ENCODE measurements around the gene SH3GLB2. TPM values are rescaled to one million over a fixed set of nuclear protein-coding genes. Genes with fewer than 3 reads are reported as not detected.

The SH3GLB2 gene
- total RNA-seq, 5 donors from 2014 or later (not counting 1 experiment from before 2014, with no cell fraction given): 85.8 to 140 (median 131) TPM

GRCh38 chr9:129023908-129024233 is 4.3 kb downstream of the SH3GLB2 start:
- peaks cover 2% of the 10 kb centered on the region for H3K36me3 Mint-ChIP-seq
- no peaks in the 10 kb centered on the region for H3K27me3 Mint-ChIP-seq
- WGBS (ENCODE audit: insufficient coverage): no CpG with 5 or more reads among the region's 4 CpGs
- no peak overlapping the region for H3K4me3 Mint-ChIP-seq
- Histone ChIP-seq H3K27ac (ENCODE audit: low read length) (no peak overlapping the region), H3K4me3 (ENCODE audit: control insufficient read depth in 1 of 2, extremely low read depth in 1 of 2, low read length in 1 of 2) (no peak overlapping the region), H3K4me1 (ENCODE audit: control insufficient read depth in 1 of 2, extremely low read depth in 1 of 2, insufficient read depth in 2 of 2, low read length in 2 of 2) (peaks cover 17 to 23% of the 10 kb centered on the region in 2 experiments), H3K9me3 (no peaks in the 10 kb centered on the region), H3K27me3 (replicated peaks in 1 of 2; ENCODE audit: control insufficient read depth in 2 of 2, extremely low read depth in 1 of 2, insufficient read depth in 2 of 2, low read length in 1 of 2) (no peaks in the 10 kb centered on the region), H3K36me3 (ENCODE audit: control insufficient read depth in 2 of 2, extremely low read depth in 1 of 2, insufficient read depth in 1 of 2, low read length in 1 of 2) (peaks cover 2 to 3% of the 10 kb centered on the region in 2 donors)
- ChIA-PET POLR2A (interaction anchor here in 1 of 2 donors (0.7 kb wide), 1 partner anchor 295 kb away, joined by 7 read pairs; no protein-coding TSS in a partner anchor), CTCF (interaction anchor here in 1 of 2 donors (0.6 kb wide), 1 partner anchor 667 kb away, joined by 5 read pairs; no protein-coding TSS in a partner anchor)
- peaks cover 29 to 40% (median 37%) of the 10 kb centered on the region in 3 donors for H3K4me1 Mint-ChIP-seq
- H3K27ac Mint-ChIP-seq: no peak overlapping the region
- DNase-seq: no peak
- ATAC-seq (replicated peaks in 1 of 4): no peak
- H3K9me3 Mint-ChIP-seq: no peaks in the 10 kb centered on the region

DNA sequence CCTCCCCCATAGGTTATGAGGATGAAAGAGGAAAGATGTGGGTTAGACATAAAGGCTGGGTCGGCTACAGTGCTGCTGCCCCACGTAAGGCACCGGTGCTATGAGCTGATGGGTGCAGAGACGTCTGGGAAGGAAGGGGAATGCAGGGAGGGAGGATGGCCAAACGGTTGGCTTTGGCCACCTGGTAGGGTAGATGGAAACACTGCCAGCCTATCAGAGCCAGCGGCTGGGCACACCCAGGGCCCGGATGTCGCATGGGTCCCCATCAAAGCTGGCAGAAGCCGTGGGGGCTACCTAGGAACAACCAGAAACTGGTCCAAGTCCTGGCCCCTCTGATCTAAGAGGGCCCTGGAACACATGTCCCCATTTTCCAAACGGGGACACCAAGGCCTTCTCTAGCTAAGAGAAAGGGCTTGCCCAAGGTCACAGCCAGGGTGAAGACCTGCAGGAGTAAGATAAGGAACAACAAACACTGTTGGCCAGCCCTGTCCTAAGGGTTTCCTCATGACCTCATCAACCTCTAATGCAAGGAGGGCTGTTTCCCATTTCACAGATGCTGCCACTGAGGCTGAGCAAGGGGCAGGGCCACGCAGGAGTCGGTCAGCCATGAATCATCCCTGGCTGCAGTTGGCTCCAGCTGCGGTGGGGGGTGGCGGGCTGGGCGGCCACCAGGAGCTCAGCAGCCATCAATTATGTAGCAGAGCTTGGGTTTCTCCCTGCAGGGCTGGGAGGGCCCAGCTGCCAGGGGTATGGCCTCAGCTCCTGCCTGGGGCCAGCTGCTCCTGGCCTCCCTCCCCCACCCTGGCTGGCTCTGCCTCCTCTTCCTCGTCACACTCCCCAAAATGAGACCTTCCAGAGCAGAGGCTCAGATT is 4.9 kb downstream of the SH3GLB2 start:
- H3K27me3 Mint-ChIP-seq: no peaks in the 10 kb centered on the region
- H3K4me1 ChIP-seq (ENCODE audit: control insufficient read depth in 1 of 2, extremely low read depth in 1 of 2, insufficient read depth in 2 of 2, low read length in 2 of 2): peaks cover 17 to 23% of the 10 kb centered on the region in 2 experiments
- peaks cover 29 to 40% (median 37%) of the 10 kb centered on the region in 3 donors for H3K4me1 Mint-ChIP-seq
- ChIA-PET CTCF (interaction anchor here in 1 of 2 donors (0.6 kb wide), 1 partner anchor 666 kb away, joined by 5 read pairs; no protein-coding TSS in a partner anchor), POLR2A (interaction anchor here in 1 of 2 donors (0.7 kb wide), 1 partner anchor 296 kb away, joined by 7 read pairs; no protein-coding TSS in a partner anchor)
- H3K9me3 ChIP-seq: no peaks in the 10 kb centered on the region
- H3K9me3 Mint-ChIP-seq: no peaks in the 10 kb centered on the region
- WGBS (ENCODE audit: insufficient coverage): 87% methylated on average over 15 of the region's 16 CpGs
- H3K27me3 ChIP-seq (replicated peaks in 1 of 2; ENCODE audit: control insufficient read depth in 2 of 2, extremely low read depth in 1 of 2, insufficient read depth in 2 of 2, low read length in 1 of 2): no peaks in the 10 kb centered on the region
- no peak overlapping the region for H3K4me3 Mint-ChIP-seq
- ATAC-seq (replicated peaks in 1 of 4) (no peak), DNase-seq (no peak)
- peaks cover 2 to 4% of the 10 kb centered on the region in 2 donors for H3K36me3 ChIP-seq (ENCODE audit: control insufficient read depth in 2 of 2, extremely low read depth in 1 of 2, insufficient read depth in 1 of 2, low read length in 1 of 2)
- H3K36me3 Mint-ChIP-seq: peaks cover 3% of the 10 kb centered on the region
- H3K4me3 ChIP-seq (ENCODE audit: control insufficient read depth in 1 of 2, extremely low read depth in 1 of 2, low read length in 1 of 2): no peak overlapping the region
- H3K27ac ChIP-seq (ENCODE audit: low read length): no peak overlapping the region
- H3K27ac Mint-ChIP-seq: peak overlapping the region in 1 of 2 donors; percentile 34

GRCh38 chr9:129022037-129022436 is 6.1 kb downstream of the SH3GLB2 start:
- H3K27ac ChIP-seq (ENCODE audit: low read length): no peak overlapping the region
- H3K27me3 ChIP-seq (replicated peaks in 1 of 2; ENCODE audit: control insufficient read depth in 2 of 2, extremely low read depth in 1 of 2, insufficient read depth in 2 of 2, low read length in 1 of 2): no peaks in the 10 kb centered on the region
- WGBS (ENCODE audit: insufficient coverage): 90% methylated on average over 7 of the region's 9 CpGs
- Mint-ChIP-seq H3K9me3 (no peaks in the 10 kb centered on the region), H3K27ac (no peak overlapping the region), H3K27me3 (no peaks in the 10 kb centered on the region), H3K4me1 (peaks cover 24 to 34% (median 31%) of the 10 kb centered on the region in 3 donors), H3K4me3 (peak overlapping the region in 1 of 3 donors; percentile 9), H3K36me3 (peaks cover 7% of the 10 kb centered on the region)
- ATAC-seq (replicated peaks in 1 of 4) (no peak), DNase-seq (no peak)
- POLR2A ChIA-PET: interaction anchor here in 1 of 2 donors (0.7 kb wide), 2 partner anchors 216 to 376 kb away, joined by 3 to 7 read pairs; no protein-coding TSS in a partner anchor
- H3K4me3 ChIP-seq (ENCODE audit: control insufficient read depth in 1 of 2, extremely low read depth in 1 of 2, low read length in 1 of 2): no peak overlapping the region
- peaks cover 11 to 16% of the 10 kb centered on the region in 2 experiments for H3K4me1 ChIP-seq (ENCODE audit: control insufficient read depth in 1 of 2, extremely low read depth in 1 of 2, insufficient read depth in 2 of 2, low read length in 2 of 2)
- H3K36me3 ChIP-seq (ENCODE audit: control insufficient read depth in 2 of 2, extremely low read depth in 1 of 2, insufficient read depth in 1 of 2, low read length in 1 of 2): peaks cover 2 to 4% of the 10 kb centered on the region in 2 donors
- H3K9me3 ChIP-seq: no peaks in the 10 kb centered on the region
- CTCF ChIA-PET: no interaction called here

DNA sequence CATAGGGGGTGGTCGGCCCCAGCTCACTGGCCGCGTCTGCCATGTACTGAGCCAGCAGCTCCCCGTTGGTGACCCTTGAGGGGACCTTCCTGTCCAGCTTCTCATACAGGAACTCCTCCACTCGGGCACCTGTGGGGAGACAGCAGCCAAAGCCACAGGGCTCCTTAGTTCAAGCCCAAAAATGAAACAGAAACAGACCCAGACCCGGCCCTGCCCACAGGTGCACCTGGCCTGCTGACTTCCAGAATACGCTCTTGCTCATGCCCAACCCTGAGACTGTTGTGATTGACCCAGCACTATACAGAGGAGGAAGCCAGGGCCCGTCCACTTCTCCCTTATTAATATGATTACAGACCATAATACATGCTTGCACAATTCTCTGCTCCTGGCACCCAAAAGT is 7.0 kb downstream of the SH3GLB2 start:
- Histone ChIP-seq H3K36me3 (ENCODE audit: control insufficient read depth in 2 of 2, extremely low read depth in 1 of 2, insufficient read depth in 1 of 2, low read length in 1 of 2) (peaks cover 2 to 4% of the 10 kb centered on the region in 2 donors), H3K27ac (ENCODE audit: low read length) (no peak overlapping the region), H3K9me3 (no peaks in the 10 kb centered on the region), H3K4me1 (ENCODE audit: control insufficient read depth in 1 of 2, extremely low read depth in 1 of 2, insufficient read depth in 2 of 2, low read length in 2 of 2) (peaks cover 1 to 7% of the 10 kb centered on the region in 2 experiments), H3K4me3 (ENCODE audit: control insufficient read depth in 1 of 2, extremely low read depth in 1 of 2, low read length in 1 of 2) (no peak overlapping the region), H3K27me3 (replicated peaks in 1 of 2; ENCODE audit: control insufficient read depth in 2 of 2, extremely low read depth in 1 of 2, insufficient read depth in 2 of 2, low read length in 1 of 2) (no peaks in the 10 kb centered on the region)
- H3K4me1 Mint-ChIP-seq: peaks cover 17 to 26% (median 25%) of the 10 kb centered on the region in 3 donors
- WGBS (ENCODE audit: insufficient coverage): 52% methylated on average over 7 of the region's 8 CpGs
- CTCF ChIA-PET: no interaction called here
- ATAC-seq (replicated peaks in 1 of 4) (no peak), DNase-seq (no peak)
- POLR2A ChIA-PET: no interaction called here
- H3K9me3 Mint-ChIP-seq: no peaks in the 10 kb centered on the region
- H3K27me3 Mint-ChIP-seq: no peaks in the 10 kb centered on the region
- peak overlapping the region; percentile 16 to 28 for H3K27ac Mint-ChIP-seq
- H3K36me3 Mint-ChIP-seq: peaks cover 7% of the 10 kb centered on the region
- H3K4me3 Mint-ChIP-seq: no peak overlapping the region

DNA sequence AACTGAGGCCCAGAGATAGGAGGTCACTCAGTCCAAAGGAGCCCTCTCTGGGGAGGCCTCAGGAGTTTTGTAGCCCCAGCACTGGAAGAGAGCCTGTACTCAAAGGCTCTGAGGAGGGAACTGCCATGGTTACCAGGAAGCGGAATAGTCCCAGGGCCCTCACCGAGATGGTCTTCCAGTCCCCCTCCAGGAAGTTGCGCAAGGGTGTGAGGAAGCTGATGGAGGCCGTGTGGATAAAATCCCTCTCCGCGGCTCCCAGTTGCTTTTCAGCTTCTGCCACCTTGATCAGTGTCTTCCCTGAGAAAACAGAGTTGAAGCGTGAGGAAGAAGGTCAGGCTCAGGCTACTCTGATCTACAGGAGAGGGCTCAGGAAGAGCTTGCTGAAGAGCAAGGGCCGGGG is 13.5 kb downstream of the SH3GLB2 start:
- peaks cover 20% of the 10 kb centered on the region for H3K36me3 Mint-ChIP-seq
- H3K27me3 Mint-ChIP-seq: no peaks in the 10 kb centered on the region
- Histone ChIP-seq H3K9me3 (no peaks in the 10 kb centered on the region), H3K27ac (ENCODE audit: low read length) (no peak overlapping the region), H3K27me3 (replicated peaks in 1 of 2; ENCODE audit: control insufficient read depth in 2 of 2, extremely low read depth in 1 of 2, insufficient read depth in 2 of 2, low read length in 1 of 2) (no peaks in the 10 kb centered on the region), H3K36me3 (ENCODE audit: control insufficient read depth in 2 of 2, extremely low read depth in 1 of 2, insufficient read depth in 1 of 2, low read length in 1 of 2) (peaks cover 10 to 53% of the 10 kb centered on the region in 2 donors), H3K4me3 (ENCODE audit: control insufficient read depth in 1 of 2, extremely low read depth in 1 of 2, low read length in 1 of 2) (no peak overlapping the region), H3K4me1 (ENCODE audit: control insufficient read depth in 1 of 2, extremely low read depth in 1 of 2, insufficient read depth in 2 of 2, low read length in 2 of 2) (no peaks in the 10 kb centered on the region)
- 100% methylated on average over 1 of the region's 8 CpGs for WGBS (ENCODE audit: insufficient coverage)
- no peak overlapping the region for H3K4me3 Mint-ChIP-seq
- DNase-seq (no peak), ATAC-seq (replicated peaks in 1 of 4) (no peak)
- H3K27ac Mint-ChIP-seq: no peak overlapping the region
- no peaks in the 10 kb centered on the region for H3K4me1 Mint-ChIP-seq
- no peaks in the 10 kb centered on the region for H3K9me3 Mint-ChIP-seq
- ChIA-PET CTCF (no interaction called here), POLR2A (interaction anchor here in 1 of 2 donors (0.6 kb wide), 1 partner anchor 420 kb away, joined by 4 read pairs; no protein-coding TSS in a partner anchor)

- no peak for DNase-seq
- Mint-ChIP-seq H3K27me3 (no peaks in the 10 kb centered on the region), H3K36me3 (peaks cover 20% of the 10 kb centered on the region), H3K4me1 (no peaks in the 10 kb centered on the region), H3K9me3 (no peaks in the 10 kb centered on the region), H3K27ac (no peak overlapping the region), H3K4me3 (no peak overlapping the region)
- H3K4me3 ChIP-seq (ENCODE audit: control insufficient read depth in 1 of 2, extremely low read depth in 1 of 2, low read length in 1 of 2): no peak overlapping the region
- no peaks in the 10 kb centered on the region for H3K4me1 ChIP-seq (ENCODE audit: control insufficient read depth in 1 of 2, extremely low read depth in 1 of 2, insufficient read depth in 2 of 2, low read length in 2 of 2)
- 97% methylated on average over 11 of the region's 11 CpGs for WGBS (ENCODE audit: insufficient coverage)
- H3K27me3 ChIP-seq (replicated peaks in 1 of 2; ENCODE audit: control insufficient read depth in 2 of 2, extremely low read depth in 1 of 2, insufficient read depth in 2 of 2, low read length in 1 of 2): no peaks in the 10 kb centered on the region
- ATAC-seq (replicated peaks in 1 of 4): no peak
- no peaks in the 10 kb centered on the region for H3K9me3 ChIP-seq
- peaks cover 10 to 54% of the 10 kb centered on the region in 2 donors for H3K36me3 ChIP-seq (ENCODE audit: control insufficient read depth in 2 of 2, extremely low read depth in 1 of 2, insufficient read depth in 1 of 2, low read length in 1 of 2)
- H3K27ac ChIP-seq (ENCODE audit: low read length): no peak overlapping the region
- CTCF ChIA-PET: no interaction called here
- POLR2A ChIA-PET: no interaction called here
These were observed 14.0 kb downstream of the SH3GLB2 start for GRCh38 chr9:129014124-129014523.

Data from T-cell (primary cell).